Kidney epithelial cell (primary cell): ENCODE data around the gene PRR5L. TPM values are rescaled to one million over a fixed set of nuclear protein-coding genes. Genes with fewer than 3 reads are reported as not detected.

Experiments
- DNase-seq: peaks from one replicate; pipeline ENCODE4 v3.0.0-alpha.2; 2010; ENCODE audit warnings: low read depth
- H3K27me3 ChIP-seq: 2 replicates; pipeline ENCODE4 v1.6.0; 2011; ENCODE audit warnings: low read length; ENCODE audit not compliant: control insufficient read depth, insufficient read depth
- H3K36me3 ChIP-seq: 2 replicates; pipeline ENCODE4 v1.5.1; 2011; ENCODE audit warnings: low read length; ENCODE audit not compliant: control insufficient read depth, insufficient read depth
- H3K4me3 ChIP-seq: 2 replicates; pipeline ENCODE4 v1.5.1; 2011; ENCODE audit warnings: low read depth, mild to moderate bottlenecking, control low read depth, low read length
- CTCF ChIP-seq: IDR thresholded peaks from 2 replicates; pipeline ENCODE4 v1.5.1; 2011; ENCODE audit warnings: mild to moderate bottlenecking, moderate library complexity, low read length, control low read depth, inconsistent platforms; ENCODE audit not compliant: insufficient read depth, poor library complexity, severe bottlenecking
- total RNA-seq: library from RNA; depleted of rRNA; stranded (reverse); fragments of >200 nt; gene quantifications from 2 replicates; pipeline ENCODE4 v1.2.3, GENCODE V29; 2015

The PRR5L gene
- total RNA-seq, 1 donor from 2014 or later, result 15.9 TPM

GRCh38 chr11:36254713-36255112, 41.4 kb upstream of the PRR5L start:
- H3K36me3 ChIP-seq, result no peaks in the 10 kb centered on the region
- no peak overlapping the region for H3K4me3 ChIP-seq
- no peak for DNase-seq
- H3K27me3 ChIP-seq, result no peaks in the 10 kb centered on the region
- TF ChIP-seq CTCF, result no peak

GRCh38 chr11:36257351-36257750, 38.7 kb upstream of the PRR5L start:
- H3K4me3 ChIP-seq, result no peak overlapping the region
- DNase-seq, result peak; percentile 48
- H3K27me3 ChIP-seq, result no peaks in the 10 kb centered on the region
- no peaks in the 10 kb centered on the region for H3K36me3 ChIP-seq
- TF ChIP-seq CTCF, result no peak

- peak; percentile 34 for DNase-seq
- no peaks in the 10 kb centered on the region for H3K36me3 ChIP-seq
- H3K27me3 ChIP-seq, result no peaks in the 10 kb centered on the region
- TF ChIP-seq CTCF, result peak; percentile 73
- no peak overlapping the region for H3K4me3 ChIP-seq
Observed at GRCh38 chr11:36258730-36259360, 37.2 kb upstream of the PRR5L start.

- Histone ChIP-seq H3K4me3 (no peak overlapping the region), H3K27me3 (no peaks in the 10 kb centered on the region), H3K36me3 (no peaks in the 10 kb centered on the region)
- TF ChIP-seq CTCF, result no peak
- no peak for DNase-seq
Observed at GRCh38 chr11:36261094-36261493, 35.0 kb upstream of the PRR5L start.

- no peak overlapping the region for H3K4me3 ChIP-seq
- no peaks in the 10 kb centered on the region for H3K27me3 ChIP-seq
- DNase-seq, result no peak
- no peaks in the 10 kb centered on the region for H3K36me3 ChIP-seq
- TF ChIP-seq CTCF, result no peak
Observed at GRCh38 chr11:36264011-36264972, 31.8 kb upstream of the PRR5L start.
